Muscle layer of duodenum (tissue), 2 donors: ENCODE data around the gene GPR78.

Experiments used
- H3K27ac ChIP-seq: one replicate; pipeline ENCODE4 v1.7.0; 2013; ENCODE audit warnings: mild to moderate bottlenecking, low read length
- H3K27me3 ChIP-seq: one replicate; pipeline ENCODE4 v1.7.0; 2013; ENCODE audit warnings: low read depth, mild to moderate bottlenecking, control low read depth, low read length
- H3K36me3 ChIP-seq, 2 donors: one replicate each; pipeline ENCODE4 v1.7.0; 2013; ENCODE audit warnings: low read length in 2 of 2, control low read depth in 1 of 2, mild to moderate bottlenecking in 1 of 2; ENCODE audit not compliant: insufficient read depth in 2 of 2, control insufficient read depth in 1 of 2
- H3K4me1 ChIP-seq, 2 donors: one replicate each; pipeline ENCODE4 v1.7.0; 2013; ENCODE audit warnings: low read length in 2 of 2, mild to moderate bottlenecking in 2 of 2, control low read depth in 1 of 2, moderate library complexity in 1 of 2; ENCODE audit not compliant: insufficient read depth in 2 of 2, control insufficient read depth in 1 of 2
- H3K4me3 ChIP-seq, 2 donors: one replicate each; pipeline ENCODE4 v1.7.0; 2013; ENCODE audit warnings: low read length in 2 of 2, low read depth in 1 of 2, mild to moderate bottlenecking in 1 of 2
- H3K9me3 ChIP-seq, 2 donors: one replicate each; pipeline ENCODE4 v1.7.0; 2013; ENCODE audit warnings: low read length in 2 of 2, control low read depth in 1 of 2, mild to moderate bottlenecking in 1 of 2; ENCODE audit not compliant: control insufficient read depth in 1 of 2
- donor health status: healthy.

Gene GPR78

DNA sequence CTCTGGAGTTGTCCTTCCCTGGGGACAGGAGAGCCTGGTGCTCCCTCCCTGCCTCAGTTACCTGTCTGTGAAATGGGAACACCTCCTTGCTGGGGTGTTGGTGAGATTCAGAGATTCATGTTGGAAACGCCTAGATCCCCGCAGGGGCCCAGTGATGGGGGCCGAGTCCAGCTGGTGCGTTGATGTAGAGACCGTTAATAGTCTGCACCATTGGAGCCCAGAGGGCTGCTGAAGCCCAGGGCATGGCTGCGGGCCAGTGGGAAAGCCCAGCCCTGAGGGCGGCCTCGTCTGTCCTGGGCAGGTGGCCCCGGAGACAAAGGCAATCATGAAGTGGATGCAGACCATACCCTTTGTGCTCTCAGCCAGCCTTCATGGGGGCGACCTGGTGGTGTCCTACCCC, 26.8 kb downstream of the GPR78 start:
- H3K27me3 ChIP-seq: no peaks in the 10 kb centered on the region

DNA sequence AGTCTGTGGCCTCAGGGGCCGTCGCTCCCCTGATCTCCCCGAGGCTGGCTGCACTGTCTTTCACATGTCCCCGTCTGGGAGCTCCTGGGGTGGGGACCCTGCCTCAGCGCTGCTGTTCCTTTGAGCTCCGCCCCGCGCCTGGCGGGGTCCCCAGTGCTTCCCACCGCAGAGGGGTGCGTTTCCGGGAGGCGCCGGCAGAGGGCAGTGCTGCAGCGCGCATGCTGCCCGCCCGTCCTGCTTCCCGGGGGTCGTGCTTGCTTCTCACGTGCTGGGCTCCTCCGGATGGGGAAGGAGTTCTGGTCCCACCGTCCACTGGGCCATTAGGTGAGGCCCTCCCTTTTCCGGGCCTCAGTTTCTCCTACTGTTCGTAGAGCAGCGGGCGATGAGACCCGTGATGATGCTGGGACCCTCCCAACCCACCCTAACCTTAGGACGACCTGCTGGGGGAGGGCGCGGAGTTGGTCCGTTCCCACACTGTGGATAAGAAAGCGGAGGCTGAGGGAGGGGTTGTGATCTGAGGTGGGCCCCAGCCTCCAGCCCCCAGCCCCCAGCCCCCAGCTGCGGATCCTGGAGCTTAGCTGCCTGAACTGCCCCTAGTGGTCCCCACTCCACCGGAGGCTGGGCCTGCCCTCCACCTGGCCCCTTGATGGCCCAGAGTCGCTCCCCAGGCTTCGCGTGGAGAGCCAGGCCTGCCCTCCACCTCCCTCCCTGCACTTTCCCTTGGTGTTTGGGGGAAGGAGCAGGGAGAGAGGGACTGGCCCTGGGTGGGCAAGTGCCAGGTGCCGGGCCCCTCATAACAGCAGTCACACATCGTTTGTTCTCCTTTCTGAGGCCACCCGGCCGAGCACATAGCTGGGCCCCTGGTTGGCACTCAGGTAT, 27.6 kb downstream of the GPR78 start:
- Histone ChIP-seq H3K27me3 (no peaks in the 10 kb centered on the region), H3K36me3 (no peaks in the 10 kb centered on the region), H3K27ac (no peak overlapping the region), H3K4me3 (no peak overlapping the region), H3K9me3 (no peaks in the 10 kb centered on the region), H3K4me1 (peaks cover 0 to 6% of the 10 kb centered on the region in 2 donors)

More for the DNA sequence above, 26.8 kb downstream of the GPR78 start:
- Histone ChIP-seq H3K36me3 (no peaks in the 10 kb centered on the region), H3K4me3 (no peak overlapping the region), H3K27ac (no peak overlapping the region), H3K9me3 (no peaks in the 10 kb centered on the region), H3K4me1 (peaks cover 0 to 6% of the 10 kb centered on the region in 2 donors)

DNA sequence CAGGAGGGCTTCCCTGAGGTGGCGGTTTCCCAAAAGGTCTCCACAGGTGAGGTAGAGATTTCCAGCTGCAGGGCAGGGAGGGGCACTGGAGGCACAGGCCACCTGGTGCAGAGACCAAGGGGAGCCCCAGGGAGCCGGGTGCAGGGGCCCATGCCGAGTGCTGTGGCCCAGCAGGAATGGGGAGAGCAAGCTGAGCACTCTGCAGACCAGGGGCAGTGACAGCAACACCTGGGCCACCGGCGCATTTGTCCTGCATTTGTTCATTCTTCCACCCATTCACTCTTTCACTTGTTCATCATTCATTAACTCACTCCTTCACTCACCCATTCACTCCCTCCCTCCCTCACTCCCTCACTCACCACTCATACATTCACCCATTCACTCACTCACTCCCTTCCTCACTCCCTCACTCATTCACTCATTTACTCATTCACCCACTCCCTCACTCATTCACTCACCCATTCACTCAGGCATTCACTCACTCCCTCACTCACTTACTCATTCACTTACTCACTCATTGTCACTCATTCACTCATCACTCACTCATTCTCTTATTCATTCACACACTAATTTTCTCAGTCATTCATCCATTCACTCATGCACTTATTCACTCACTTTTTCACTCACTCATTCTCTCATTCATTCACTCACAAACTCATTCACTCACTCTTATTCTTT, 28.7 kb downstream of the GPR78 start:
- H3K4me3 ChIP-seq: no peak overlapping the region
- no peaks in the 10 kb centered on the region for H3K9me3 ChIP-seq
- H3K36me3 ChIP-seq: no peaks in the 10 kb centered on the region
- H3K27ac ChIP-seq: no peak overlapping the region
- peaks cover 0 to 6% of the 10 kb centered on the region in 2 donors for H3K4me1 ChIP-seq
- H3K27me3 ChIP-seq: no peaks in the 10 kb centered on the region

DNA sequence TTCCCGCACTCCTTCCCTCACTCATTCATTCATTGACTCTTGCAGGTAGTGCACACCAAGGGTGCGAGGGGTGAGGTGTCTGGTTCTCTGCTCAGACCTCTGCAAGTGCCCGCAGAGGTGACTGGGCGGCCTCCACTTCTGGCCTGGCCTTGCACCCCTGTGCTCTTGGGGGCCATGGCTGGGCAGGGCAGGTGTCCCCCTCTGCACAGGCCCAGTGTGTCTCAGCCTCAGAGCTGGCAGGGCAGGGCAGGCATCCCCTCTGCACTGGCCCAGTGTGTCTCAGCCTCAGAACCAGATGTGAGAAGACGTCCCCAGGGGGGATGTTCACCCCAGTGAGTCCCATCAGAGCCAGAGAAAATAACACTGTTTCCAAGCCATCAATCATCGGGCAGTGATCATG, 29.2 kb downstream of the GPR78 start:
- Histone ChIP-seq H3K4me3 (no peak overlapping the region), H3K36me3 (no peaks in the 10 kb centered on the region), H3K4me1 (peaks cover 0 to 6% of the 10 kb centered on the region in 2 donors), H3K27me3 (no peaks in the 10 kb centered on the region), H3K27ac (no peak overlapping the region), H3K9me3 (no peaks in the 10 kb centered on the region)

DNA sequence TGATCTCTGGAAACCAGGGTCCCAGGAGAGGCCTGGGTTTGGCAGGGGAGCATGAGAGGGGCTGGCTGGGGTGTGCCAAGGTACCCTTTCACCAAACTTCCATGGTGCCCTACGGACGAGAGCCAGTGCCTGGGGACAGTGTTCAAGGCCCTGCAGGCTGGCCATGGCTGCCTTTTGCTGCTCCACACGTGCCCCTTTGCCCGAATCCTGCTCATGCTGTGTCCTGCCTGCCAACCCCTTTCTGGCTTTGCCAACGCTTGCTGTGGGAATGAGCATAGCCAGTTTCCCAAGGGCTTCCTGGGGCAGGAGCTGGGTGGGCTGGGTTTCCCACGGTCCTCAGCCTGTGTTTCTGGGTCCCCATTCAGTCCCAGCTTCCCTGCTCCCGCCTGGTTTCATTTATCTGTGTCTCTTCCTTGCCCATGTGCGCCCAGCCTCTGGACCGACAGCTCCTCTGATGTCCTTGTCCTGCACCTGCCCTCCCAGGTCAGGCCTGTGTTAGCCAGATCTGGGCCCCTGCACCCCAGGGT, 29.7 kb downstream of the GPR78 start:
- Histone ChIP-seq H3K36me3 (no peaks in the 10 kb centered on the region), H3K27ac (no peak overlapping the region), H3K27me3 (no peaks in the 10 kb centered on the region), H3K4me1 (peaks cover 0 to 6% of the 10 kb centered on the region in 2 donors), H3K9me3 (no peaks in the 10 kb centered on the region), H3K4me3 (no peak overlapping the region)

DNA sequence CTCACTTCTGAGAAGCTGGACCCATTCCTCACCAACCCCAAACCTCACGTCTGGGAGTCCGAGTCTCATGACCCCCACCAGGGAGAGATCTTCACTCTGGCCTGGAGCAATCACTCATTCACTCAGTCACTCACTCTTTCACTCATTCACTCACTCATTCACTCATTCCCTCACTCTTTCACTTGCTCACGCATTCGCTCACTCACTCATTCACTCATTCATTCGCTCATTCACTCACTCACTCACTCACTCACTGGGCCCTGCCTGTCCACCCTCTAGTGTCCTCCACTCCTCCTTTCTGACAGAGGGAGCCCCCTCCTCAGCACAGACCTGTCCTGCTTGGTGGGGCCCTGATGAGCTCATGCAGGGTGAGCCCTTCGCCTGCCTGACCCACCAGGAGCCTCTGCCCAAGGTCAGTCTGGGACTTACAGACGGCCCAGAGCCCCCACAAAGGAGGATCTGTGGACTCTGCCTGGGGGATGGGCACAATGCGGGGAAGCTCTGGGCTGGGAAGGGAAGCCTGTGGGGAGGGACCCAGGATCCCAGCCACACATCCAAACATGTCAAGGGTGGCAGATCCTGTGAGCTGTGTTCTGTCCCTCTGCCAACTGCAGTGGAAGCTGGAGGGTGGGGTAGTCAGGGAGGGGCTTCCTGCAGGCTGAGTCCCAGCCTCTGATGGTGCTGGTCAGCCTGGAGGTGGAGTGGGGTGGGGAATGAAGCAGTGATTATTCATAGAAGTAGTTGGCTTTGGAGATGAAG, 30.8 kb downstream of the GPR78 start:
- Histone ChIP-seq H3K36me3 (no peaks in the 10 kb centered on the region), H3K9me3 (no peaks in the 10 kb centered on the region), H3K27me3 (no peaks in the 10 kb centered on the region), H3K4me3 (no peak overlapping the region), H3K4me1 (peaks cover 0 to 6% of the 10 kb centered on the region in 2 donors), H3K27ac (no peak overlapping the region)

DNA sequence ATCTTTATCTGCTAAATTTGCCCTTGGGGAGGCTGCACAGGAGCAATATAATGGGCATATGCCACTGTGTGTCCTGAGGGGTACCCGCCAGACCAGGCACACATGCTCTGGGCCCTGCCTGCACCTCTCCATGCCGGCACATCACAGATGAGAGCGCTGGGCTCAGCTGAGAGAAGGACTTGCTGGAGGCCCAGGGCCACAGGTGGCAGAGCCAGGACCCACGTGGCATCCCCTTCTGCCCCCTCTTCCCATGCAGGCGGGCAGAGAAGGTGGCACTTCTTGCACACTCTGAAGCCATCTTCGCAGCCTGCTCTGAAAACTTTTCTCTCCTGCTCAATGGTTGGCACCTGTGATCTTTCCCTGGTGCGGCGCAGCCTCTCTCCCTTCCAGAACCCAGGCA, 32.5 kb downstream of the GPR78 start:
- Histone ChIP-seq H3K4me3 (no peak overlapping the region), H3K27ac (no peak overlapping the region), H3K9me3 (no peaks in the 10 kb centered on the region), H3K4me1 (peaks cover 0 to 4% of the 10 kb centered on the region in 2 donors), H3K36me3 (no peaks in the 10 kb centered on the region), H3K27me3 (no peaks in the 10 kb centered on the region)

DNA sequence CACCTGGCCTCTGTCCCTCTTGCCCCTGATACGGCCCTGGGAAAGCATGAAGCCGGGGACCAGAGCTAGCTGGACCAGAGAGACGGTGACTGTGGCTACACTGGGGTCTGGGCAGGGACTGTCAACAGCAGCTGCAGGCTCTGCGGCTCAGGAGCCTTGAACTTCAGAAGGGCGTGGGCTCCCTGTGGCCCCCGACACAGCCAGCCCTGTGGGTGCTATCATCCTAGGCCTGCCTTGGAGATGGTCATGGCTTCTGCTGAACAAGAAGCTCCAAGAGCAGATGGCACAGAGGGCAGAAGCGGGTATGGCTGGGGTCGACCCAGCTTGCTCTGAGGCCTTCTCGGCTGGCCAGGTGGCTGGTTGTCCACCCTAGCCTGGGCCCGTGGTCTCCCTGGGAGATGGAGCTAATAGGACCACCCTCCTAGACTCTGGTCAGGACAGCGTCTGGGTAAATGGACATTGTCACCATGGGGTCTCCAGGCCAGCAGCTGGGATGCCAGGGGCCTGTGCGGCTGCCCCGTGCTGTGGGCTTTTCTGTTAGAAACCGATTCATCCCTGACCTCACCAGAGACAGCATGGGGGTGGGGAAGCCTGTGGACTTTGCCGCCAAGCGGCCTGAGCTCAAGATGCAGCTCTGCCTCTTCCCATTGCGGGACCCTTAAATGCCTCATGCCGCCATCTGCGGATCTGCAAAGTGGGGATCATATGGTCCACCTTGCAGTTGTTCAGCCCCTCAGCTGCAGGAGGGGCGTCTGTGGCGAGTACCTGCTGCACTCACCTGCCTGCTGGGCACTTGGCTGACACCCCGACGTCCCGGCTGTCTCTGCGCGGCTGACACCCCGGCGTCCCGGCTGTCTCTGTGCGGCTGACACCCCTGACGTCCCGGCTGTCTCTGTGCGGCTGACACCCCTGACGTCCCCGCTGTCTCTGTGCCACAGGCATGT, 33.5 kb downstream of the GPR78 start:
- Histone ChIP-seq H3K4me3 (no peak overlapping the region), H3K36me3 (no peaks in the 10 kb centered on the region), H3K27me3 (no peaks in the 10 kb centered on the region), H3K4me1 (no peaks in the 10 kb centered on the region), H3K27ac (no peak overlapping the region), H3K9me3 (no peaks in the 10 kb centered on the region)

DNA sequence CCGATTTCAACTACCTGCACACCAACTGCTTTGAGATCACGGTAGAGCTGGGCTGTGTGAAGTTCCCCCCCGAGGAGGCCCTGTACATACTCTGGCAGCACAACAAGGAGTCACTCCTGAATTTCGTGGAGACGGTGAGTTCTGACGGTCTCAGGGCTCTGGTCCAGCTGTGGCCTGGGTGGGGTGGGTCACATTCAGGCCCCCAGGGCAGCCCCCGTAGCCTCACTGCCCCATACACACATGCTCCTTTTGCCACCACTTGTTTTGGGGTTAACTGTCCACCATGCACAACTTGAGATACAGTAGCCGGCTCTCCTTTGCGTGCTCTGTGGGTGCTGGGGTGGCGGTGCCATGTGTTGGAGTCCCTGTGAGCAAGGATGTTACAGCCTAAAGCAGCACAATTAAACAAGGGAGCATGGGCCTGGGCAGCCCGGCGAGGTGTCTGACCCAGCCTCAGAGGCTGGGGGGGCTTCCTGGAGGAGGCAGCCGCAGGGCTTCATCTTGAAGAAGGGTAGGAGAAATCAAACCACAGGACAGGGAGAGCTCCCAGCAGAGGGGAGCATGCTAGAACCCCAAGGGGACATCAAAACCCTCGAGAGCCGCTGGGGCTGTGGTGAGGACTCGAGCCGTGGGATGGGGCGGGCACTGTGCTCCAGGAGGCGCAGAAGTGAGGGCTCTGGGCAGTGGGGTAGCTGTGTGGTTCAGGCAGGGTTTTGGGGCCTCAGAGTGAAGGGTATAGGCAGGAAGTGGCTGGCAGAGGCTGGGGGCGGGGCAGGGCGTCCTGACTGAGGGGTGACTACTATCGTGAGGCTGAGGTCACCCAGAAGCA, 34.4 kb downstream of the GPR78 start:
- Histone ChIP-seq H3K4me1 (no peaks in the 10 kb centered on the region), H3K36me3 (no peaks in the 10 kb centered on the region), H3K4me3 (no peak overlapping the region), H3K9me3 (no peaks in the 10 kb centered on the region), H3K27me3 (no peaks in the 10 kb centered on the region), H3K27ac (no peak overlapping the region)

DNA sequence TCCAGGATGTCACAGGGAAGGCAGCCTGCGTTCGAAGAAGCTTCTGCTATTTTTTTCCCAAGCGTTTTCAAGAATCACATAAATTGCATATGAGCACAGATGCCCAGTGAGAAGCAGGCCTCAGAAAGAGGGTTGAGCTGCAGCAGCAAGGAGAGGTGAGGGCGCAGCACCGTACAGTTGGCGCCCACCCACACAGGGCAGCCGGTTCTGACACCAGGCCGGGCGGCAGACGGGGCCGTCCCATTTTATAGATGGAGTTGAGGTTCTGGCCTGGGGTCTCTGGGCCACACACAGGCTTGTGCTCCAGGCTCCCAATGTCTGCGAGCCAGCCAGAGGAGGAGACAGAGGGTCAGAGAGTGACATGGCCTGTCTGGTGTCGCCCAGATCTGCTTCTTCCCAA, 35.2 kb downstream of the GPR78 start:
- no peaks in the 10 kb centered on the region for H3K27me3 ChIP-seq
- no peak overlapping the region for H3K4me3 ChIP-seq
- H3K27ac ChIP-seq: no peak overlapping the region
- no peaks in the 10 kb centered on the region for H3K9me3 ChIP-seq
- no peaks in the 10 kb centered on the region for H3K36me3 ChIP-seq
- no peaks in the 10 kb centered on the region for H3K4me1 ChIP-seq
